ENCODE measurements around the gene MAPT.

Gene MAPT

GRCh38 chr17:45970659-45971058, 76.3 kb downstream of the MAPT start:
- Mint-ChIP-seq H3K36me3 (ENCODE audit: low read depth) (no peaks in the 10 kb centered on the region), H3K9me3 (peaks cover 3% of the 10 kb centered on the region), H3K4me1 (ENCODE audit: low read depth) (no peaks in the 10 kb centered on the region), H3K27me3 (peaks cover 26% of the 10 kb centered on the region), H3K27ac (no peak overlapping the region), H3K4me3 (no peak overlapping the region)

- Mint-ChIP-seq H3K27ac (no peak overlapping the region), H3K36me3 (ENCODE audit: low read depth) (no peaks in the 10 kb centered on the region), H3K4me1 (ENCODE audit: low read depth) (no peaks in the 10 kb centered on the region), H3K27me3 (peaks cover 22% of the 10 kb centered on the region), H3K9me3 (peaks cover 3% of the 10 kb centered on the region), H3K4me3 (no peak overlapping the region)
Observed at GRCh38 chr17:45971698-45972141, 77.4 kb downstream of the MAPT start.

- H3K9me3 Mint-ChIP-seq: peaks cover 3% of the 10 kb centered on the region
- H3K36me3 Mint-ChIP-seq (ENCODE audit: low read depth): no peaks in the 10 kb centered on the region
- H3K4me1 Mint-ChIP-seq (ENCODE audit: low read depth): no peaks in the 10 kb centered on the region
Observed at GRCh38 chr17:45972531-45972930, 78.2 kb downstream of the MAPT start.

GRCh38 chr17:45973099-45973780, 78.9 kb downstream of the MAPT start:
- Mint-ChIP-seq H3K9me3 (peaks cover 3% of the 10 kb centered on the region), H3K4me1 (ENCODE audit: low read depth) (no peaks in the 10 kb centered on the region), H3K4me3 (no peak overlapping the region), H3K27ac (no peak overlapping the region), H3K36me3 (ENCODE audit: low read depth) (no peaks in the 10 kb centered on the region), H3K27me3 (peaks cover 11% of the 10 kb centered on the region)

More at GRCh38 chr17:45972531-45972930, 78.2 kb downstream of the MAPT start:
- no peak overlapping the region for H3K4me3 Mint-ChIP-seq
- peaks cover 17% of the 10 kb centered on the region for H3K27me3 Mint-ChIP-seq
- no peak overlapping the region for H3K27ac Mint-ChIP-seq

- H3K4me3 Mint-ChIP-seq: no peak overlapping the region
- no peaks in the 10 kb centered on the region for H3K36me3 Mint-ChIP-seq (ENCODE audit: low read depth)
- peaks cover 11% of the 10 kb centered on the region for H3K27me3 Mint-ChIP-seq
- H3K9me3 Mint-ChIP-seq: peaks cover 3% of the 10 kb centered on the region
- no peaks in the 10 kb centered on the region for H3K4me1 Mint-ChIP-seq (ENCODE audit: low read depth)
- H3K27ac Mint-ChIP-seq: no peak overlapping the region
Observed at GRCh38 chr17:45973946-45974859, 79.8 kb downstream of the MAPT start.

- H3K36me3 Mint-ChIP-seq (ENCODE audit: low read depth): no peaks in the 10 kb centered on the region
- H3K27ac Mint-ChIP-seq: no peak overlapping the region
- H3K4me1 Mint-ChIP-seq (ENCODE audit: low read depth): no peaks in the 10 kb centered on the region
- H3K27me3 Mint-ChIP-seq: peaks cover 5% of the 10 kb centered on the region
- no peak overlapping the region for H3K4me3 Mint-ChIP-seq
- peaks cover 3% of the 10 kb centered on the region for H3K9me3 Mint-ChIP-seq
Observed at GRCh38 chr17:45974916-45975630, 80.7 kb downstream of the MAPT start.

- no peaks in the 10 kb centered on the region for H3K4me1 Mint-ChIP-seq (ENCODE audit: low read depth)
- peaks cover 3% of the 10 kb centered on the region for H3K9me3 Mint-ChIP-seq
- no peaks in the 10 kb centered on the region for H3K36me3 Mint-ChIP-seq (ENCODE audit: low read depth)
- H3K27me3 Mint-ChIP-seq: peaks cover 5% of the 10 kb centered on the region
- no peak overlapping the region for H3K4me3 Mint-ChIP-seq
- no peak overlapping the region for H3K27ac Mint-ChIP-seq
Observed at GRCh38 chr17:45975640-45976295, 81.4 kb downstream of the MAPT start.

- H3K4me1 Mint-ChIP-seq (ENCODE audit: low read depth): no peaks in the 10 kb centered on the region
- H3K27me3 Mint-ChIP-seq: peaks cover 5% of the 10 kb centered on the region
- no peak overlapping the region for H3K4me3 Mint-ChIP-seq
- H3K27ac Mint-ChIP-seq: no peak overlapping the region
- H3K9me3 Mint-ChIP-seq: peaks cover 3% of the 10 kb centered on the region
- no peaks in the 10 kb centered on the region for H3K36me3 Mint-ChIP-seq (ENCODE audit: low read depth)
Observed at GRCh38 chr17:45976391-45976754, 82.0 kb downstream of the MAPT start.

GRCh38 chr17:45976755-45977505, 82.6 kb downstream of the MAPT start:
- Mint-ChIP-seq H3K27ac (no peak overlapping the region), H3K36me3 (ENCODE audit: low read depth) (no peaks in the 10 kb centered on the region), H3K4me1 (ENCODE audit: low read depth) (no peaks in the 10 kb centered on the region), H3K9me3 (peaks cover 3% of the 10 kb centered on the region), H3K4me3 (no peak overlapping the region), H3K27me3 (peaks cover 5% of the 10 kb centered on the region)

GRCh38 chr17:45977506-45977824, 83.1 kb downstream of the MAPT start:
- Mint-ChIP-seq H3K4me1 (ENCODE audit: low read depth) (no peaks in the 10 kb centered on the region), H3K27ac (no peak overlapping the region), H3K36me3 (ENCODE audit: low read depth) (no peaks in the 10 kb centered on the region)

GRCh38 chr17:45977976-45978626, 83.7 kb downstream of the MAPT start:
- Mint-ChIP-seq H3K36me3 (ENCODE audit: low read depth) (no peaks in the 10 kb centered on the region), H3K27me3 (no peaks in the 10 kb centered on the region), H3K4me1 (ENCODE audit: low read depth) (no peaks in the 10 kb centered on the region), H3K4me3 (no peak overlapping the region), H3K9me3 (no peaks in the 10 kb centered on the region), H3K27ac (no peak overlapping the region)

More at GRCh38 chr17:45977506-45977824, 83.1 kb downstream of the MAPT start:
- Mint-ChIP-seq H3K4me3 (no peak overlapping the region), H3K27me3 (peaks cover 2% of the 10 kb centered on the region), H3K9me3 (peaks cover under 1% of the 10 kb centered on the region)

GRCh38 chr17:45979137-45979536, 84.8 kb downstream of the MAPT start:
- H3K36me3 Mint-ChIP-seq (ENCODE audit: low read depth): no peaks in the 10 kb centered on the region
- H3K9me3 Mint-ChIP-seq: no peaks in the 10 kb centered on the region
- H3K27ac Mint-ChIP-seq: no peak overlapping the region
- no peaks in the 10 kb centered on the region for H3K27me3 Mint-ChIP-seq
- H3K4me1 Mint-ChIP-seq (ENCODE audit: low read depth): no peaks in the 10 kb centered on the region
- H3K4me3 Mint-ChIP-seq: no peak overlapping the region

- Mint-ChIP-seq H3K9me3 (no peaks in the 10 kb centered on the region), H3K4me3 (no peak overlapping the region), H3K36me3 (ENCODE audit: low read depth) (no peaks in the 10 kb centered on the region), H3K4me1 (ENCODE audit: low read depth) (no peaks in the 10 kb centered on the region), H3K27me3 (no peaks in the 10 kb centered on the region), H3K27ac (no peak overlapping the region)
Observed at GRCh38 chr17:45980855-45981254, 86.5 kb downstream of the MAPT start.

- no peak overlapping the region for H3K27ac Mint-ChIP-seq
- no peaks in the 10 kb centered on the region for H3K27me3 Mint-ChIP-seq
- no peaks in the 10 kb centered on the region for H3K36me3 Mint-ChIP-seq (ENCODE audit: low read depth)
- no peaks in the 10 kb centered on the region for H3K4me1 Mint-ChIP-seq (ENCODE audit: low read depth)
- H3K9me3 Mint-ChIP-seq: no peaks in the 10 kb centered on the region
- no peak overlapping the region for H3K4me3 Mint-ChIP-seq
Observed at GRCh38 chr17:45981306-45981705, 87.0 kb downstream of the MAPT start.
